ENCODE measurements around the gene FBXO31.

FBXO31 gene

GRCh38 chr16:87295661-87296531, 87.7 kb downstream of the FBXO31 start:
- H3K4me3 Mint-ChIP-seq, result no peak overlapping the region
- H3K27me3 Mint-ChIP-seq, result no peaks in the 10 kb centered on the region
- no peaks in the 10 kb centered on the region for H3K9me3 Mint-ChIP-seq
- H3K4me1 Mint-ChIP-seq, result peaks cover 3% of the 10 kb centered on the region
- no peak overlapping the region for H3K27ac Mint-ChIP-seq
- peaks cover 6% of the 10 kb centered on the region for H3K36me3 Mint-ChIP-seq

DNA sequence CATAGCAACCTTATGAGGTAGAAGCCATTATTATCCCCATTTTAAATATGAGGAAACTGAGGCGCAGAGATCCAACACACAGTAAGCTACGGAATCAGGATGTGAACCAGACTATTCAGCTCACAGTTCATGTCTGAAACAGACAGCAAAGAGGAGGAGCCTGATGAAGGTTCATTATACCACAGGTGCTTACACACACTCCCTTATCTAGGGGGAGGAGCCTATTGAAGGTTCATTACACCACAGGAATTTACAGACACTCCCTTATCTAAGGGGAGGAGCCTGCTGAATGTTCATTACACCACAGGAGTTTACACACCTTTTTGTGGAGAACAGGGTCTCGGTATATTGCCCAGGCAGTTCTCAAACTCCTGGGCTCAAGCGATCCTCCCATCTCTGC, 88.3 kb downstream of the FBXO31 start:
- H3K27me3 Mint-ChIP-seq, result no peaks in the 10 kb centered on the region
- no peak overlapping the region for H3K4me3 Mint-ChIP-seq
- peaks cover 3% of the 10 kb centered on the region for H3K4me1 Mint-ChIP-seq
- no peak overlapping the region for H3K27ac Mint-ChIP-seq
- no peaks in the 10 kb centered on the region for H3K9me3 Mint-ChIP-seq
- peaks cover 6% of the 10 kb centered on the region for H3K36me3 Mint-ChIP-seq

DNA sequence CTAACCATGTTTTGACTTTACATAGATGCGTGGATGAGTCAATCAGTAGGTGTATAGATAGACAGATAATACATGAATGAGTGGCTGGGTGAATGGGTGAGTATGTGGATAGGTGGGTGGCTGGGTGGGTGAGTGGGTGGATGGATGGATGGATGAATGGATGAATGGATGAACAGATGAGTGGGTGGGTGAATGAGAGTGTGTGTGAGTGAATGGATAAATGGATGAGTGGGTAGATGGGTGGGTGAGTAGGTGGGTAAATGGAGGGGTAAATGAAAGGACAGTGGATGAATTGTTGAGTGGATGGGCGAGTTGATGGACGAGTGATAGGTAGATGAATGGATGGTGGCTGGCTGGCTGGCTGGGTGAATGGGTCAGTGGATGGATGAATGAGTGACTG, 89.6 kb downstream of the FBXO31 start:
- H3K27ac Mint-ChIP-seq, result no peak overlapping the region
- no peak overlapping the region for H3K4me3 Mint-ChIP-seq
- no peaks in the 10 kb centered on the region for H3K27me3 Mint-ChIP-seq
- no peaks in the 10 kb centered on the region for H3K9me3 Mint-ChIP-seq
- H3K36me3 Mint-ChIP-seq, result peaks cover 6% of the 10 kb centered on the region
- peaks cover 3% of the 10 kb centered on the region for H3K4me1 Mint-ChIP-seq

- Mint-ChIP-seq H3K9me3 (no peaks in the 10 kb centered on the region), H3K4me3 (no peak overlapping the region), H3K36me3 (peaks cover 6% of the 10 kb centered on the region), H3K27me3 (no peaks in the 10 kb centered on the region), H3K4me1 (no peaks in the 10 kb centered on the region), H3K27ac (no peak overlapping the region)
These were observed 91.6 kb downstream of the FBXO31 start for GRCh38 chr16:87291944-87292343.

GRCh38 chr16:87288753-87289362, 94.7 kb downstream of the FBXO31 start:
- H3K27ac Mint-ChIP-seq, result no peak overlapping the region
- no peak overlapping the region for H3K4me3 Mint-ChIP-seq
- no peaks in the 10 kb centered on the region for H3K27me3 Mint-ChIP-seq
- H3K4me1 Mint-ChIP-seq, result no peaks in the 10 kb centered on the region
- no peaks in the 10 kb centered on the region for H3K9me3 Mint-ChIP-seq
- peaks cover 6% of the 10 kb centered on the region for H3K36me3 Mint-ChIP-seq

GRCh38 chr16:87286839-87287626, 96.5 kb downstream of the FBXO31 start:
- Mint-ChIP-seq H3K4me1 (no peaks in the 10 kb centered on the region), H3K4me3 (no peak overlapping the region), H3K36me3 (peaks cover 3% of the 10 kb centered on the region), H3K27me3 (no peaks in the 10 kb centered on the region), H3K9me3 (no peaks in the 10 kb centered on the region), H3K27ac (no peak overlapping the region)

DNA sequence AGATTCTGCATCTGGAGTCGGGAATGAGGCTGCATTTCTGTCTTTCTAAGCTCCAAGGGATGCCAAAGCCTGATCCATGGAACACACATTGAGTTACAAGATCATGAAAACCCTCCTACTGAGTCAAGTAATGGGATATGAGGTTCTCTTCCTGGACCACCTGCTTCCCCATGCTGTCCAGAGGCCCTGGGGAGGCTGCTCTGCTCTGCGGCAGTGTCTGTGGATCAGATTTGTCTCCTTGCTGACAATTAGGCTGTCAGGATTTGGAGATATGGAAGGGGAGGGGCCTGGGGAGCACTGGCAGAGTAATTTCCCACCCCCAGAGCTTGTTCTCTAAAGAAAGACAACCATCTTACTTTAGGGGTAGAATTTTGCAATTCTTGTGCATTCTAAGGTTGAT, 99.4 kb downstream of the FBXO31 start:
- H3K4me1 Mint-ChIP-seq, result no peaks in the 10 kb centered on the region
- H3K27me3 Mint-ChIP-seq, result no peaks in the 10 kb centered on the region
- no peaks in the 10 kb centered on the region for H3K36me3 Mint-ChIP-seq
- H3K4me3 Mint-ChIP-seq, result no peak overlapping the region
- no peak overlapping the region for H3K27ac Mint-ChIP-seq
- no peaks in the 10 kb centered on the region for H3K9me3 Mint-ChIP-seq

DNA sequence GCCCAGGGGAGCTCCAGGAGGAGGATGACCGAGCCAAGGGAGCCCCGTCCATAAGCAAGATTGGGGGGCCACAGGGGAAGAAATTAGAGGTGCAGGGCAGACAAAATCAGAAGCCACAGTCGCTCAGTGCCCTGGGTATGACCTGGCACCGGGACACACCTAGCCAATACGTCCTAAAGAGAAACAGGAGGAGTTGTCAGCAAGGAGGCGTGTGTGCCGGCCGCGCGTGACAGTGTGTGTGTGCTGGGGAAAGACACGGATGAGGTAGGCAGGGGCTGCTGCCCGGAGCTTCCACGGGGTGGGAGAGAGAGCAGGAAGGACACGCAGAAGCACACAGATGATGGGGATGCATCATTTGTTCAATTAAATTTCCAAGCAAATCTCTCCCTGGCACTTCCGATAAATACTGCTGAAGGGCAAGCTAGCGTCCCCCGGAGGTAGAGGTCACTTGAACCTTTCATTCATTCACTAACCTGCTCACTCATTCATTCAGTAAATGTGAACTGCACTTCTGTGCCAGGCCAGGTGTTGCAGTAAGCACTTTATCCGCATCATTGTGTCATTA, 104.4 kb downstream of the FBXO31 start:
- Mint-ChIP-seq H3K36me3 (no peaks in the 10 kb centered on the region), H3K4me3 (no peak overlapping the region), H3K9me3 (no peaks in the 10 kb centered on the region), H3K27me3 (peaks cover 3% of the 10 kb centered on the region), H3K27ac (no peak overlapping the region), H3K4me1 (no peaks in the 10 kb centered on the region)

- Mint-ChIP-seq H3K27me3 (peaks cover 3% of the 10 kb centered on the region), H3K36me3 (no peaks in the 10 kb centered on the region), H3K9me3 (no peaks in the 10 kb centered on the region), H3K4me1 (no peaks in the 10 kb centered on the region), H3K27ac (no peak overlapping the region), H3K4me3 (no peak overlapping the region)
These were observed 105.1 kb downstream of the FBXO31 start for GRCh38 chr16:87278191-87279093.

Measured in activated naive CD4-positive, alpha-beta T cell treated with anti-CD3 and anti-CD28 coated beads, Interleukin-2, amount 50 U/mL, for 24 hours (primary cell).